Fibroblast of mammary gland (primary cell): Measurements from ENCODE around the gene ITPK1.

Experiments used
- DNase-seq: peaks from one replicate; pipeline ENCODE4 v3.0.0-alpha.2; 2010; ENCODE audit warnings: low read depth
- H3K4me3 ChIP-seq: 2 replicates; pipeline ENCODE4 v1.5.1; 2011; ENCODE audit warnings: low read depth, mild to moderate bottlenecking, low read length, moderate library complexity; ENCODE audit not compliant: control insufficient read depth
- CTCF ChIP-seq: conservative IDR thresholded peaks from 2 replicates; pipeline ENCODE4 v1.5.1; 2011; ENCODE audit warnings: low read depth, low read length, inconsistent platforms; ENCODE audit not compliant: control insufficient read depth, insufficient read depth

Gene ITPK1

GRCh38 chr14:92980866-92981265 lies 134.9 kb downstream of the ITPK1 start:
- DNase-seq = no peak
- no peak for TF ChIP-seq CTCF
- no peak overlapping the region for H3K4me3 ChIP-seq

- no peak for DNase-seq
- TF ChIP-seq CTCF = no peak
- no peak overlapping the region for H3K4me3 ChIP-seq
Measured at GRCh38 chr14:92978229-92979021, 137.3 kb downstream of the ITPK1 start.

- no peak for TF ChIP-seq CTCF
Measured at GRCh38 chr14:92976268-92976667, 139.5 kb downstream of the ITPK1 start.

GRCh38 chr14:92974541-92975345 lies 141.0 kb downstream of the ITPK1 start:
- DNase-seq = no peak
- no peak overlapping the region for H3K4me3 ChIP-seq
- TF ChIP-seq CTCF = no peak

More at GRCh38 chr14:92976268-92976667, 139.5 kb downstream of the ITPK1 start:
- DNase-seq = no peak
- no peak overlapping the region for H3K4me3 ChIP-seq

- TF ChIP-seq CTCF = no peak
- peak; percentile 12 for DNase-seq
- H3K4me3 ChIP-seq = no peak overlapping the region
Measured at GRCh38 chr14:92973798-92974372, 141.8 kb downstream of the ITPK1 start.

GRCh38 chr14:92973261-92973797 lies 142.4 kb downstream of the ITPK1 start:
- TF ChIP-seq CTCF = peak; percentile 88
- no peak overlapping the region for H3K4me3 ChIP-seq
- DNase-seq = peak; percentile 95
